GM19240 (cell line): ENCODE results near the gene BTF3L4.
"Not testable (repeated sequence)": the region's sequence is repeated elsewhere in the genome, so short reads cannot be mapped to it uniquely, and the experiment has no call there.

Experiments used
- DNase-seq: peaks from one replicate; pipeline ENCODE4 v3.0.0; 2011; ENCODE audit warnings: low spot score; ENCODE audit not compliant: insufficient read length

Gene BTF3L4

DNA sequence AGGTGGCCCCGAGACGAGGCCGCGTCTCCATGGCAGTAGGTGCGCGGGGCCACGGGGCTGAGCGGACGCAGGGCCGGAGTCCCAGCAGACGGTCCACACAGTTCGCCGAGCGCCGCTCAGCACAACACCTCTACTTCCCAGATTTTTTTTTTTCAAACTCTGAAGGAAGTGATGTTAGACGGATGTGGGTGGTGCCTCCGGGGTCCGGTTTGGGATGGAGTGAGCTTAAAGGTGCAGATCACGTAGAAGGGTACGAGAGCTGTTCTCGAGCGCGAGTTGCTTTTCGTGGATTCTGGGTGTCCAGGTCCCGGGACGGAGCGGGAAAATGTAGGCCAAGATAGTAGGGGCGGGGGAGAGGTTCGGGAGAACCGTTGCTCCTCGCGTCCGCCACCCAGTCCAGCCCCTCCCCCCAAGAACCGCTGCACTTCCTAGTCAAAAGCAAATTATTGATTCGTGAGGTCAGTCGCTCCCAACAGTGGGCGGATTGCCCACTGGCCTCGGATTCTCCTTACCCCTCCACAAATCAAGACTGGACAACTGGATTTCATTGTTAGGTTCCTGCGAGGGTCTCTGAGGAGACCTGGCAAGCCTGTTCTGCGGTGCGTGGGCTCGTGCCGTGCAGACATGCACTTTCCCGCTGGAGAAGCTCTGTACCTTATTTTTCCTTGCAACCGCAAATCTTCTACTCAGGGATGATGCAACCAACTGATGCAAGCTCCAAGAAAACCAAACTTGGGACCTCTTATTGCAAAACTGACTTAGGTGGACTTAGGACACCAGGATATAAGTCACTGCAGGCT, 829 bp upstream of the BTF3L4 start, which contains the start of gene TXNDC12:
TSS of gene TXNDC12 (minus strand) at position 126 of the 800 bp plus-strand sequence. CDS start at position 31, 95 bp downstream.
- peak; percentile 16 for DNase-seq

DNA sequence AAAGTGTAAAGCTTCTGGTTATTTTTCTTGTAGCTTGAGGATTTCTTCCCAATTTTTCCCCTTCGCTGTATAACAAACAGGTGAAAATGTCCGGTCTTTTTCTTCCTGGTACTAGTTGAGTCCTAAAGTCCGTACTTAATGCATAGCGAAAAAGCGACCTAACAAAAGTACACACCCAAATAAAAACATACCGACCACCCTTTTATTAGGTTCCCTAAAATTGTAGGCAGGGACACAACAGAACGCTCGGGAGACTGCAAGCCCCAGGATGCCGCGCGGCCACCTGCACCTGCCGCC, 281 bp upstream of the BTF3L4 start:
- no peak for DNase-seq

DNA sequence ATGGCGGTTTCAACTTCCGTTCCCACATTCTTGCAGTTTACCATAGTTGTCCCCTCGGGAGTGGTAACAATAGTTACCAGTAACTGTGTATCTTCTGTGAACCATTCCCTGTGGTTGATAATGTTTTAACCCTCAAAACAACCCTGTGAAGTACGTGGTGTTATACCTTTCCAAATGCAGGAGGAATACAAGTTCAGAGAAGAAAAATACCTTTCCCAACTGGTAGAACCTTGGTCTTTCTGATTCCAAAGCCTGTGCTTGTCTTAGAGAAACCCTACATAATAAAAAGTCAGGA, 789 bp downstream of the BTF3L4 start:
- DNase-seq = no peak

DNA sequence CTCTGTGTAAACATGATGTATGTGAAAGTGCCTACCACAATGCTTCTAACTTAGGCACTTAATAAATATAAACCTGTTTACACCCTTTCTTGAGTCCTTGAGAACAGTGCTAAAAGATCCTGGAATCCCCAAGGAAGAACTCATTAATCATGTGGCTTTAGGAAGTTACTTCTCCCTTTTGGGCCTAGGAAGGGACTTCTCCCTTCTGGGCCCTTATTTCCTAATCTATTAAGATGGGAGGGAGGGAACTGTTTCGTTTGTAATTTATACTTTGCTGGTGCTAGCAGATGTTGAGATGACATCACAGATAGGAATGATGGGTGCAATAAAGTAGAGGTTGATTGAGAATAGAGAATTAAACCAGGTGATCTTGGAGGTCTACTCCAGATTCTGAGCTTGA, 1.2 kb downstream of the BTF3L4 start:
- no peak for DNase-seq

DNA sequence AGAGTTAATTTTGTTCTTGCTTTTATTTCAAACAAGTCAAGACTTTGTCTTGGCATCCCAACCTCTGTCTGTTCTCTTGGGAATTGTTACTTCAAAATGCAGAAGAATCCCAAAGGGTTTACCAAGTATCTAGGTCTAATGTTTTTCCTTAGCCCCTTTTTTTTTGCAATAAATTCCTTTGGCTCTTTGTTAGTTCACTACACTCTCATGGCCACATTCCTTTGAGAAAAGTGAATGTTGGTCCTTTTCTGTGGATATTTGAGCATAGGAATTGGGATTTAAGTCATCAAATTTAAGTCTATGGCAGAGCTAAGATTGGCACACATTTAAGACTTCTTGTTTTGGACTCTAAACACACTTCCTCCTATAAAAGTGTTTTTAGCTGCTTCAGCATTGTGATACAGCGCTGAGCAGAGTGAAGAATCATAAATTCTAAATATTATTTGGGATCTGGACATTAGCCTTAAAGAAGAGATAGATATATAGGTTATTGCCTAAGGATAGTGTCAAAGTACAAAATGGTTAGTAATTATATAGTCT, 1.9 kb downstream of the BTF3L4 start:
- no peak for DNase-seq

DNA sequence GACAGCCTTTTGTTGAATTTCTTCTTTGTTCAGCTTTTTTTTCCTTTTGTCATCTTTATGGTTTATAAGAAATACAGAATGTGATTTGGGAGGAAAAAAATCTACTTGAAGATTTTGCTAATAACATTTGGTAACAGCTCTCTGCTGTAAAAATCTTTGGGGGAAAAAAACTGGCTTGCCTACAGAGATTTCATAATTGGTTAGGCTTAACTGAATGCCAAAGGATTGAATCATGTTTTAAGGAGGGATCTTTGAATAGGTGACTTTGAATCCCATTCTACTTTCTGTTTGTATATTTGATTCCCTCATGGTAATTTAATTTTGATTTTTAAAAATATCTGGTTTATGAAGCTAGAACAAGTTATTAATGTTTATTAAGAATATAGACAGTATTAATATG, 3.2 kb downstream of the BTF3L4 start:
- DNase-seq = no peak

DNA sequence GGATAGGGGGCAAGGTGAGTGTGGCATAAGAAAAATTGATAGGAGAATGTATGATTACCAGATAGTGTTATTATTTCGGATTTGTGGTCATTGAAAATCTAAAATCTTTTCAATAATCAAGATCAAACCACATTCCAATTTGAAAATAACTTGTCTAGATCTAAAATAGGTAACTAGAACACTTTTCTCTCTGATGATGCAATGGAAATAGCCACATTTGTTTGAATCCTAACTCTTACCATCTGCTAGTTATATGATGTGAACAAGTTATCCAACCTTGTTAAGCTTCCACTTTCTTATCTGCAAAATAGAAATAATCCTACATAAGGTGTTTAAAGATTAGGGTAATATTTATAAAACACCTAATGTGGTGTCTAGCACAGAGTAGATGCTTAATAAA, 3.8 kb downstream of the BTF3L4 start:
- DNase-seq = no peak

DNA sequence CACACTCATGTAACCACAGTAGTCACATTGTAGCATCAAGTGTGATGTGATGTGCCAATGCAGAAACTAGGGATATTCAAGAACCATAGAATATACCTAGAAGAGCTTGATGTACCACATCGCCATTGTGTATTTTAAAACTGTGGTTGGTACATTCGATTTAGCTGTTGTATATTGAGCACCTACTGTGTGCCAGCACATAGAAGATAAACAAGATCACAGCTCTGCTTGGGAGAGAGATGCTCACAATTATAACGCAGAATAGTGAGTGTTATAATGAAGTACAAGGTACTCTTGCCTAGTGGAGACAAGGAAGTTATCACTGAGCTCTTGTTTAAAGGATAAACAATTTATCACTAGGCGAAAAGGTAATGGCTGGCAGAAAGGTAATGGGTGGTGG, 4.7 kb downstream of the BTF3L4 start:
- DNase-seq = no peak

DNA sequence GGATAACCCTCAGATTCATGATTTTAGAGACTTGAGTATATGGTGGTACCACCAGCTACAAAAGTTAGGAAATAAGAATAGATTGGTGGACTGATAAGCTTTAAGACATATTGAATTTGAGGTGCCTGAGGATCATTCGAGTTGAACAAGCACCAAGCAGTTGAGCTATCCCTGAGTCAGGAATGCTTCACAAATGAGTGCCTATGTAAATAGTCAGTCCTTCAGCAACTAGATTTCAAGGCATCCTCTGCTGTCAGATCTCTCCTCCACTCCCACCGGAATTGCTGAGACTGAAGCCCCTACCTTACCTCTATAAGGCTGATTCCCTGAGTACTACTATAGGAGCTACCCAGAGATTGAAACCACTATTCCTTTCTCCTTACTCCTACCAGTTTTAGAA, 7.1 kb downstream of the BTF3L4 start:
- DNase-seq = no peak

DNA sequence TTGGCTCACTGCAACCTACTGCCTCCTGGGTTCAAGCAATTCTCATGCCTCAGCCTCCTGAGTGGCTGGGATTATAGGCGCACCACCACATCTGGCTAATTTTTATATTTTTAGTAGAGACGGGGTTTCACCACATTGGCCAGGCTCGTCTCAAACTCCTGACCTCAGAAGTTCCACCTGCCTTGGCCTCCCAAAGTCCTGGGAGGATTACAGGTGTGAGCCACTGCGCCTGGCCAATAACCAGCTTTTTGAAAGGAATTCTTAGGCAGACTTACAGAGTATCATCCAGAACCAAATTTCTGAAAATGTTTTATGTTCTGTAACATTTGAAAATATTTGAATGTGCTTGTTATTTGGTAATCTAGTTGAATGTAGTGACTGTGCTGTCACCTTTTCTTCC, 14.6 kb downstream of the BTF3L4 start:
- DNase-seq = no peak

DNA sequence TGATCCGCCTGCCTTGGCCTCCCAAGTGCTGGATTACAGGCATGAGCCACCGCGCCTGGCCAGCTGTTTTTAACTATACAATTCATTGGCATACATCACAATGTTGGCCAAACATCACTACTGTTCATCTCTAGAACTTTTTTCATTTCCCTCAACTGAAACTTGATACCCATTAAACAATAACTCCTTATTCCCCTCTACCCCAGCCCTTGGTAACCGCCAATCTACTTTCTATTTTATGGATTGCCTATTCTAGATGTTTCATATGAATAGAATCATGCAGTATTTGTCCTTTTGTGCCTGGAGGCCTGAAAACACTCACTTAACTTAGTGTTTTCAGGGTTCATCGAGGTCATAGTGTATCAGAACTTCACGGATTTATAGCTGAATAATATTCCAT, 16.2 kb downstream of the BTF3L4 start:
- no peak for DNase-seq

DNA sequence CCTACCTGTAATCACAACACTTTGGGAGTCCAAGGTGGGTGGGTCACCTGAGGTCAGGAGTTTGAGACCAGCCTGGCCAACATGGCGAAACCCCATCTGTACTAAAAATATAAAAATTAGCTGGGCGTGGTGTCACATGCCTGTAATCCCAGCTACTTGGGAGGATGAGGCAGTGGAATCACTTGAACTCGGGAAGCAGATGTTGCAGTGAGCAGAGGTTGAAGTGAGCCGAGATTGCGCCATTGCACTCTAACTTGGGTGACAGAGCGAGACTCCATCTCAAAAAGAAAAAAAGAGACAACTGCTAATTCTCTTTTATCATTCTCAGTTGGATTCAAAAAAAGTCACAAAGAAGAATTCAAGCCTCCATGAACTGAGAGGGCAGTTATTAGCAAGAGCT, 21.2 kb downstream of the BTF3L4 start:
- DNase-seq = not testable (repeated sequence)

DNA sequence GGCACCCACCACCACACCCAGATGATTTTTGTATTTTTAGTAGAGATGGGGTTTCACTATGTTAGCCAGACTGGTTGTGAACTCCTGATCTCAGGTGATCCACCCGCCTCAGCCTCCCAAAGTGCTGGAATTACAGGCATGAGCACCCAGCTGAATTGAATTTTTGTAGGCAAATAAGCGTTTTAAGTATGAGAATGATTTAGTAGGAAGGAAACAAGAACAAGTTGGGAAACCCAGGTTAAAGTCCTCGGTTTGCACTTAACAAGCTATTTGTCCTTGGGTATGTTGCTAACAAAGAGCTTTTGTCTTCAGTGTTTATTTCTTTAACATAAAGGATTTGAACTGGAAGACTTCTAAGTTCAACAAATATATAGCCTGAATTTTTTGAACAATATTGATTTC, 23.9 kb downstream of the BTF3L4 start:
- DNase-seq = no peak

DNA sequence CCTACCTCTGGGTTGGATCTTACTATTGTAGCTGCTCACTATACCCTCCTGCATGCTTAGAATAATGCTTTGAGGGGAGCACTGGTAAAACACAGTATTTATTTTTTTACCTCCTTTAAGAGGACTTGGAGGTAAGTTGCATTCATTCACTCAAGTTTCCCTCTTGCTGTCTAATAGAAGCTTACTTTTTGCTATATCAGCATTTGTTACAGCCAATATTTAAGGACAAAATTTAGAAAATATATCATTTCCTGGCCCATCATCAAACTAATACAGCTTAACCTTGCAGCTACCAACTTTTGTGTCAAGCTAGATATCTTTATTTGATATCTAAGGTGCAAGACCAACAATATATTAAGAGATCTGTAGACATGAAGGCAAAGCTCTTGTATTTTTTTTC, 31.8 kb downstream of the BTF3L4 start:
- not testable (repeated sequence) for DNase-seq

DNA sequence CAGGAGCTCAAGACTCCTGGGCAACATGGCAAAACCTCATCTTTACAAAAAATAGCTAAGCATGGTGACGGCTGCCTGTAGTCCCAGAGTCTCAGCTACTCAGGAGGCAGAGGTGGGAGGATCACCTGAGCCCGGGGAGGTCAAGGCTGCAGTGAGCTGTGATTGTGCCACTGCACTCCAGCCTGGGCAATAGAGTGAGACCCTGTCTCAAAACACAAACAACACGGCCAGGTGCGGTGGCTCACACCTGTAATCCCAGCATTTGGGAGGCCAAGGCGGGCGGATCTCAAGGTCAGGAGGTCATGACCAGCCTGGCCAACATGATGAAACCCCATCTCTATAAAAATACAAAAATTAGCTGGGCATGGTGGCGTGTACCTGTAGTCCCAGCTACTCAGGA, 38.2 kb downstream of the BTF3L4 start:
- not testable (repeated sequence) for DNase-seq

DNA sequence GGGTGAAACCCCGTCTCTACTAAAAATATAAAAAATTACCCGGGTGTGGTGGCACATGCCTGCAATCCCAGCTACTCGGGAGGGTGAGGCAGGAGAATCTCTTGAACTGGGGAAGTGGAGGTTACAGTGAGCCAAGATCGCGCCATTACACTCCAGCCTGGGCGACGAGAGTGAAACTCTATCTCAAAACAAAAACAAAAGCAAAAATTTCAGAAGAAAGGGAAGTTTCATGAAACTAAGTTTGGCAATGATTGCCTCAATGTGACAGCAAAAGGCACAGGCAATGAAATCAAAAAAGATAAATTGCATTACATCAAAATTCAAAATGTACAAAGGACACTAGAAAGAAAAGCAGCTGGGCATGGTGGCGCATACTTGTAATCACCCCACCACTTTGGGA, 40.1 kb downstream of the BTF3L4 start:
- no peak for DNase-seq

DNA sequence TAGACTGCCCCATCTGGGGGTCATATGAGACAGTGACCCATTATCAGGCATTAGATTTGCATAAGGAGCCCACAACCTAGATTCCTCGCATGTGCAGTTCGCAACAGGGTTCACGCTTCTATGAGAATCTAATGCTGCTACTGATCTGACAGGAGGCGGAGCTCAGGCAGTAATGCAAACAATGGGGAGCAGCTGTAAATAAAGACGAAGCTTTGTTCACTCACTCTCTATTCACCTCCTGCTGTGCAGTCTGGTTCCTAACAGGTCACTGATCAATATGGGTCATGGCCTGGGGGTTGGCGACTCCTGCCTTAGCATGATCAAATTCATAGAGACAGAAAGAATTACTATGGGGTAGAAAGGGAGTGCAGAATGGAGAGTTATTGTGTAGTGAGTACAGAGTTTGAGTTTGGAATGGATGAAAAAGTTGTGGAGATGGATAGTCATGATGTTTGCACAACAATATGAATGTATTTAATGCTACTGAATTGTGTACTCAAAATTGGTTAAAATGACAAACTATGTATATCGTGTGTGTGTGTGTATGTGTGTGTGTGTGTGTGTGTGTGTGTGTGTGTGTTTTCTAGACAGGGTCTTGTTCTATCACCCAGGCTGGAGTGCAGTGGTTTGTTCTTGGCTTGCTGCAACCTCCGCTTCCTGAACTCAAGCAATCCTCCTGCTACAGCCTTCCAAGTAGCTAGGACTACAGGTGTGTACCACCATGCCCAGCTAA, 42.2 kb downstream of the BTF3L4 start:
- no peak for DNase-seq

DNA sequence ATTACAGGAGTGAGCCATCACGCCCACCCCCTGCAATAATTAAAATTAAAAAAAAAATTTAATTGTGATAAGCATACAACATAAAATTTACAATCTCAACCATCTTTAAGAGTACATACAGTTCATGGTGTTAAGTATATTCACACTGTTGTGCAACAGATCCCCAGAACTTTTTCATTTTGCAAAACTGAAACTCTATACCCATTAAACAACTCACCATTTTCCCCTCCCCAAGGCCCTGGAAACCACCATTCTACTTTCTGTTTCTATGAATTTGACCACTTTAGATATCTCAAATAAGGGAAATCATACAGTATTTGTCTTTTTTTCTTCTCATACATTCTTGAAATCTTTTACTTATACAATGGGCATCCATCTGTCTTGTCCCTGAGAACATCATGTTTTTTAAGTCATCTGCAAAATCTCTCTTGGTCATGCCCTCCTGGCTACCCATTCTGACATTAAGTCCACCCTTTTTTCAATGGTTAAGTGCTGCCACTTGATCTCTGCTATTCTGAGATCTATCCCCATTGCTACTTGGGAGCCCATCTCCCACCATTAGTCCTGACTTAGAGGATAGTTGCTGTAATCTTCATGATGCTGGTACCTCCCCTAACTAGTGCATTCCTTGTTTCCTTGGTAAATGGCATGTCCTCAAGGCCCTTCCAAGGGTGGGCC, 46.4 kb downstream of the BTF3L4 start:
- DNase-seq = no peak

DNA sequence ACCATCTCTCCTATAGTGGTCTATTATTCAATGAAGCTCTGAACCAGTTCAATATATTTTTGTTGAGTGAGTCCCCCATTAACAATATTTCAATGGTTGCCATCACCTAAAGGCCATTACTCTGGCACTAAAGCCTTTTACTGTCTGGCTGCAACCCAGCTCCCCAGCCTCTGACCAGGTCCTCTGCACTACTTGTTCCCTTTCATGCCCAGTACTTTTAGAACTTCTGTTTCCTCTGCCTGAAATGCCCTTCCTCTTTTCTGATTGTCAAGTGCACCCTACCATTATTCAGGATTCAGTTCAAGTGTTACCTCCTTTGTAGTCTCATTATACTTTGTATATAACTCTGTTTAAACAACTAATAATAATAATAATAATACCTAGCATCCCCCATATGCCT, 55.4 kb downstream of the BTF3L4 start:
- DNase-seq = no peak

DNA sequence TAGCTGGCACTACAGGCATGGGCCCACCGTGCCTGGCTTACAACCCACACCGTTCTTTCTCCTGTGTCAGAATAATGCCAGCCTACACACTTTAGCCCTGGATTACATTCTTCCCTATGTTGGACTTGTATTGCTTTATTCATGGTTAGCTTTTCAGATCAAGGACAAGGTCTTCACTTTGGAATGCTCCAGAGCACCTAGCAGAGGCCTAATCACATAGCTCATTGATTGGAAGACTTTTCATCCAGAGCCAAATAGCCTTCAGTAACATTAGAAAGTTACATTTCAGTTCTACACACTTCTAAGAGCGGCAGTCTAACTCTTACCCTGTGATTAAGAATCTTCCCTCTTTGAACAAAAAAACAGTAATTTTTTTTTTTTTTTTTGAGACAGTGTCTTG, 56.4 kb downstream of the BTF3L4 start:
- no peak for DNase-seq

DNA sequence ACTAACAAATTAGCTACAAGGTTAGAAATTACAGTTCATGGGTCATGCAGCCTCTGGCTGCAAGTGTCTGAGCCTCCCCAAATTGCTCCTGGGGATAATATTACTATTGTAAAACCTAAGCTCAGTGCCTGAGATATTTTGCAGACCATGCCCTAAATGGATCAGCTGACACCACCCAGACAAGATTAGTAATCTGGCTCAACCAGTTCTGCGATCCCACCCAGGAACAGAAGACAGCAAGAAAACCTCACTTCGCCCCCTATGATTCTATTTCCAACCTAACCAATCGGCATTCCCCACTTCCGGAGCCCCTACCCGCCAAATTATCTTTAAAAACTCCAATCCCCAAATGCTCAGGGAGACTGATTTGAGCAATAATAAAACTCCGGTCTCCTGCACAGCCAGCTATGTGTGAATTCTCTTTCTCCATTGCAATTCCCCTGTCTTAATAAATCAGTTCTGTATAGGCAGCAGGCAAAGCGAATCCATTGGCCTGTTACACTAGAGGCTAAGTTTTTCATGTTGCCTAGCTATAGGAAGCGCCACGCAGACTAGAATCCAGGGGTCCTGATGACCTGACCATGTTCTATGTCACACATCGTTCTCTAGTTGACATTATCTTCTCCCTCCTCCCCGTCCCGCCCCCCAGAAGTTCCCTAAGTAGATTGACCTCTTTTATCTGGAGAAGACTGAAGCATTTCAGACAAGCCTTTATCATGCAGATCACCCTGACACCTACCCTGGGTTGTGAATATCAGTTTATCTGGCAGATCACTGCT, 63.4 kb downstream of the BTF3L4 start:
- DNase-seq = no peak

DNA sequence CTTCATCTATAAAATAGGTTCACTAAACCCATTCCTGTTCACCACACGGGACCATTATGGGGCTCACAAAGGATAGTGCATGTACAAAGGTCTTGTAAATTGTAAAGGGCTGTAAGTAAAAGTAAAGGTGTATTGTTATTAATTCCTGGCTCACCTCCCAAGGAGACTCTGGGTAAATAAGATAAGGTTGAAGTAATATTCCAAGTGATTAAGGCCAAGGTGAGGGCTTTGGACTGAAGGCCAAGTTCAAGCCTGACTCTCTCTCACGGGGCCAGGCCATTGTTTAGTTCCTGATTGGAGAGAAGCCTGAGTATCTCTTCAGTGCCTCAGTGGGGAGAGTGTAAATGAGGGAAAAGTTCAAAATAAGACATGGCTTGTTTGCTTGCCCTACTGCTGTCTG, 66.3 kb downstream of the BTF3L4 start:
- DNase-seq = no peak
